ENCODE data around the gene ZNF526.

DNA sequence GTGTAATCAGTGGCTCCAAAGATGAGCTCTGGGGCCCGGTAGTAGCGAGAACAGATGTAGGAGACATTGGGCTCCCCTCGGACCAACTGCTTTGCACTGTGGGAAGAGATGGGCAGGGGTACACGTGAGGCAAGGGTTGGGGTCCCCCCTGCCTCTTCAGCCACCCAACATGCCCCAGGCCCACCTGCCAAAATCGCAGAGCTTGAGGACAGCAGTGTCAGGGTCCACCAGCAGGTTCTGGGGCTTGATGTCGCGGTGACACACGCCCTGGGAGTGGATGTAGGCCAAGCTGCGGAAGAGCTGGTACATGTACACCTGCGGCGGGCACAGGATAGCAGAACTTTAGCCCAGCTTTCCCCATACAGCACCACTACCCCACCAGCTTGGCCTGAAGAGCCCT is 14.3 kb downstream of the ZNF526 start:
- no peak for TF ChIP-seq POLR2A (IDR thresholded peaks at IDR 0.05; ENCODE audit: low read depth, low read length)
- TF ChIP-seq POU2F2 (IDR thresholded peaks at IDR 0.05; ENCODE audit: low read depth, low read length), result no peak
- TF ChIP-seq TAF1 (IDR thresholded peaks at IDR 0.05; ENCODE audit: low read depth, low read length), result no peak
- no peak for TF ChIP-seq SPI1 (IDR thresholded peaks at IDR 0.05; ENCODE audit: low read depth, low read length)
- no peak for TF ChIP-seq POLR2AphosphoS5 (IDR thresholded peaks at IDR 0.05; ENCODE audit: low read depth, low read length)
